ENCODE results near the gene APRT.

DNA sequence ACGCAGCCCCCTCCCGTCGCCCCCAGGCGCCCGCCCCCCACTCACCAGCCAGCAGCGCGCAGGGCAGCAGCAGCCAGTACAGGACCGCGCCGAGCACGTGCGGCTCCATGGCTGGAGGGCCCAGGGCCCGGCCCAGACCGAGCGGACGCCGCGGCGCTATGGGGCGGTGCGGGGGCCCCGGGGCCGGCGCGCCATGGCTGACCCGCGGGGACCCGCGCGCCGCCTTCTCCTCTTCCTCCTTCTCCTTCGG is 26.9 kb downstream of the APRT start:
- TF ChIP-seq, protein P1, sequence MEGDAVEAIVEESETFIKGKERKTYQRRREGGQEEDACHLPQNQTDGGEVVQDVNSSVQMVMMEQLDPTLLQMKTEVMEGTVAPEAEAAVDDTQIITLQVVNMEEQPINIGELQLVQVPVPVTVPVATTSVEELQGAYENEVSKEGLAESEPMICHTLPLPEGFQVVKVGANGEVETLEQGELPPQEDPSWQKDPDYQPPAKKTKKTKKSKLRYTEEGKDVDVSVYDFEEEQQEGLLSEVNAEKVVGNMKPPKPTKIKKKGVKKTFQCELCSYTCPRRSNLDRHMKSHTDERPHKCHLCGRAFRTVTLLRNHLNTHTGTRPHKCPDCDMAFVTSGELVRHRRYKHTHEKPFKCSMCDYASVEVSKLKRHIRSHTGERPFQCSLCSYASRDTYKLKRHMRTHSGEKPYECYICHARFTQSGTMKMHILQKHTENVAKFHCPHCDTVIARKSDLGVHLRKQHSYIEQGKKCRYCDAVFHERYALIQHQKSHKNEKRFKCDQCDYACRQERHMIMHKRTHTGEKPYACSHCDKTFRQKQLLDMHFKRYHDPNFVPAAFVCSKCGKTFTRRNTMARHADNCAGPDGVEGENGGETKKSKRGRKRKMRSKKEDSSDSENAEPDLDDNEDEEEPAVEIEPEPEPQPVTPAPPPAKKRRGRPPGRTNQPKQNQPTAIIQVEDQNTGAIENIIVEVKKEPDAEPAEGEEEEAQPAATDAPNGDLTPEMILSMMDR (IDR thresholded peaks at IDR 0.05), result no peak
- TF ChIP-seq POLR2AphosphoS5 (IDR thresholded peaks at IDR 0.05), result no peak
- no peak for TF ChIP-seq EP300 (IDR thresholded peaks at IDR 0.05)
